ENCODE data around the gene SMCO2.
A peak's percentile ranks its signal among the peaks of the same experiment; 100 is the strongest.
"Not testable (repeated sequence)": the region's sequence is repeated elsewhere in the genome, so short reads cannot be mapped to it uniquely, and the experiment has no call there.

SMCO2 gene

GRCh38 chr12:27527512-27527911 is 81.0 kb downstream of the SMCO2 start:
- no peak for DNase-seq (ENCODE audit: low read depth)

- no peak for DNase-seq (ENCODE audit: low read depth)
These were observed 82.3 kb downstream of the SMCO2 start for GRCh38 chr12:27528788-27529187.

- DNase-seq (ENCODE audit: low read depth), result no peak
These were observed 83.8 kb downstream of the SMCO2 start for GRCh38 chr12:27530157-27530922.

- DNase-seq (ENCODE audit: low read depth), result no peak
These were observed 85.4 kb downstream of the SMCO2 start for GRCh38 chr12:27531896-27532295.

GRCh38 chr12:27534060-27534764 is 87.7 kb downstream of the SMCO2 start:
- no peak for DNase-seq (ENCODE audit: low read depth)

- no peak for DNase-seq (ENCODE audit: low read depth)
These were observed 88.2 kb downstream of the SMCO2 start for GRCh38 chr12:27534765-27535161.

- no peak for DNase-seq (ENCODE audit: low read depth)
These were observed 88.8 kb downstream of the SMCO2 start for GRCh38 chr12:27535318-27535717.

GRCh38 chr12:27537855-27538675 is 91.5 kb downstream of the SMCO2 start:
- DNase-seq (ENCODE audit: low read depth), result no peak

GRCh38 chr12:27539191-27539631 is 92.7 kb downstream of the SMCO2 start:
- peak; percentile 75 for DNase-seq (ENCODE audit: low read depth)

- DNase-seq (ENCODE audit: low read depth), result no peak
These were observed 94.6 kb downstream of the SMCO2 start for GRCh38 chr12:27541031-27541719.

- DNase-seq (ENCODE audit: low read depth), result peak; percentile 99
These were observed 96.1 kb downstream of the SMCO2 start for GRCh38 chr12:27542628-27543027.

- DNase-seq (ENCODE audit: low read depth), result not testable (repeated sequence)
These were observed 98.3 kb downstream of the SMCO2 start for GRCh38 chr12:27544858-27545257.

- no peak for DNase-seq (ENCODE audit: low read depth)
These were observed 99.1 kb downstream of the SMCO2 start for GRCh38 chr12:27545665-27546064.

GRCh38 chr12:27547592-27547991 is 101.1 kb downstream of the SMCO2 start:
- no peak for DNase-seq (ENCODE audit: low read depth)

- no peak for DNase-seq (ENCODE audit: low read depth)
These were observed 102.0 kb downstream of the SMCO2 start for GRCh38 chr12:27548301-27549199.

- peak; percentile 90 for DNase-seq (ENCODE audit: low read depth)
These were observed 102.8 kb downstream of the SMCO2 start for GRCh38 chr12:27549236-27549800.

- peak; percentile 99 for DNase-seq (ENCODE audit: low read depth)
These were observed 103.5 kb downstream of the SMCO2 start for GRCh38 chr12:27549801-27550652.

GRCh38 chr12:27550653-27550975 is 104.1 kb downstream of the SMCO2 start:
- DNase-seq (ENCODE audit: low read depth), result no peak

- no peak for DNase-seq (ENCODE audit: low read depth)
These were observed 104.8 kb downstream of the SMCO2 start for GRCh38 chr12:27551172-27551840.

Measured in iris pigment epithelial cell (primary cell).